DND-41 (cell line): Measurements from ENCODE around the gene GOLGA2.

ENCODE experiments used
- ATAC-seq: fragments of 200-7000 bp; cut with Tn5 transposase; 3 replicates; pipeline ENCODE4 v1.9.1; 2021; ENCODE audit warnings: low read depth; ENCODE audit not compliant: insufficient read depth
- DNase-seq: peaks from one replicate; pipeline ENCODE4 v3.0.0-alpha.2; 2020
- H2AFZ ChIP-seq: 2 replicates; pipeline ENCODE4 v1.6.0; 2012; ENCODE audit warnings: low read depth, low read length
- H3K27ac ChIP-seq: 2 replicates; pipeline ENCODE4 v1.5.1; 2012; ENCODE audit warnings: low read length, inconsistent platforms
- H3K27me3 ChIP-seq: fragments of 200-600 bp; sonication (generic); 2 replicates; pipeline ENCODE4 v1.6.0; 2012; ENCODE audit warnings: low read length, mild to moderate bottlenecking, inconsistent platforms; ENCODE audit not compliant: insufficient read depth, poor library complexity
- H3K36me3 ChIP-seq: 2 replicates; pipeline ENCODE4 v1.5.1; 2012; ENCODE audit warnings: low read length, inconsistent platforms; ENCODE audit not compliant: insufficient read depth
- H3K4me1 ChIP-seq: 2 replicates; pipeline ENCODE4 v1.5.1; 2012; ENCODE audit warnings: mild to moderate bottlenecking, low read length; ENCODE audit not compliant: insufficient read depth
- H3K4me2 ChIP-seq: 2 replicates; pipeline ENCODE4 v1.6.0; 2012; ENCODE audit warnings: mild to moderate bottlenecking, moderate library complexity, low read length, inconsistent platforms; ENCODE audit not compliant: insufficient read depth
- H3K4me3 ChIP-seq, 2 experiments: fragments of 200-600 bp in 1 of 2; shearing (Covaris generic) in 1 of 2; 2 replicates each; pipeline ENCODE4 v1.5.1; 2012 to 2016; ENCODE audit warnings: inconsistent platforms in 2 of 2, low read length in 2 of 2, mild to moderate bottlenecking in 2 of 2, low read depth in 1 of 2, moderate library complexity in 1 of 2
- H3K79me2 ChIP-seq: 2 replicates; pipeline ENCODE4 v1.6.0; 2012; ENCODE audit warnings: low read length, inconsistent platforms; ENCODE audit not compliant: insufficient read depth
- H3K9ac ChIP-seq: 2 replicates; pipeline ENCODE4 v1.6.0; 2012; ENCODE audit warnings: low read depth, mild to moderate bottlenecking, inconsistent platforms, low read length, moderate library complexity
- H3K9me3 ChIP-seq: 2 replicates; pipeline ENCODE4 v1.5.1; 2012; ENCODE audit warnings: low read length, moderate library complexity, mild to moderate bottlenecking, inconsistent platforms; ENCODE audit not compliant: insufficient read depth, severe bottlenecking
- H4K20me1 ChIP-seq: 2 replicates; pipeline ENCODE4 v1.6.0; 2012; ENCODE audit warnings: low read length; ENCODE audit not compliant: insufficient read depth
- EZH2 ChIP-seq: IDR thresholded peaks from 3 replicates; pipeline ENCODE4 v1.6.1; 2012; ENCODE audit warnings: borderline replicate concordance, low read depth, mild to moderate bottlenecking, moderate library complexity, low read length, inconsistent platforms; ENCODE audit not compliant: severe bottlenecking
- TF ChIP-seq, protein P1 (sequence below): IDR thresholded peaks from 2 replicates; pipeline ENCODE4 v1.5.1; 2012; ENCODE audit warnings: borderline replicate concordance, low read length, moderate library complexity, mild to moderate bottlenecking; ENCODE audit not compliant: poor library complexity, severe bottlenecking; ENCODE audit errors: extremely low read depth

Gene GOLGA2

DNA sequence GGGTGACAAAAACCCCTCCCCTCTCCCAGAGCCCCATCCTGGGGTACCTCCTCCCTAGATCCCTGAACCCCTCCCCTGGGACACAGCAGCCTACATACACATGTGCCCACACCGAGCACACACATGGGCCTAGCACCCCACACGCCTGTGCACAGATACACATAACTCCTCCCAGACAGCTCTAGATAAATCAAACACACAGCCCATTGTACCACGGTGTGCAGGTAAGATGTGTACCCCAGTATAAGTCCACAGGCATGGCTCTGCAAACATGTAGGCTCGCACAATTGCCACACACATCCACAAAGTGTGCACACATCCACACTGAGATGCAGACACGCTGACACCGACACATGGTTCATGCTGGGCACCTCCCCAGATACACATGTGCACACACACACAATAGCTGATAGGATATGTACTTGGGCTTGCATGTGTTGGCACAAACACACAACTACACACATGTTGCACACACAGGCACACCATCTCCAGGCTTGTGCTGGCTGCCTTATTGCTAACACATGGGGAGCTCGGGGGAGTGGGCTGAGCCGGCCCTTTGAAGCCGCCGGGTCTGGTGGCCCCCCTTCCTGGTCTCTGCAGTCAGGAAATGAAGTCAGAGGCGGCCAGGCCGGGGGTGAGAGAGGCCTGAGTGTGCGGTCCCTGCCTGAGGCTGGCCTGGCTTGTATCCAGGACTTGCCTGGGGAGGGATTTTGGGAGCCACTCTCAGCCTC is 30.2 kb downstream of the GOLGA2 start:
- H4K20me1 ChIP-seq: no peaks in the 10 kb centered on the region
- H3K27ac ChIP-seq: no peak overlapping the region
- no peak for DNase-seq
- H3K4me2 ChIP-seq: no peak overlapping the region
- no peak overlapping the region for H3K9ac ChIP-seq
- no peak for TF ChIP-seq EZH2
- TF ChIP-seq, protein P1, sequence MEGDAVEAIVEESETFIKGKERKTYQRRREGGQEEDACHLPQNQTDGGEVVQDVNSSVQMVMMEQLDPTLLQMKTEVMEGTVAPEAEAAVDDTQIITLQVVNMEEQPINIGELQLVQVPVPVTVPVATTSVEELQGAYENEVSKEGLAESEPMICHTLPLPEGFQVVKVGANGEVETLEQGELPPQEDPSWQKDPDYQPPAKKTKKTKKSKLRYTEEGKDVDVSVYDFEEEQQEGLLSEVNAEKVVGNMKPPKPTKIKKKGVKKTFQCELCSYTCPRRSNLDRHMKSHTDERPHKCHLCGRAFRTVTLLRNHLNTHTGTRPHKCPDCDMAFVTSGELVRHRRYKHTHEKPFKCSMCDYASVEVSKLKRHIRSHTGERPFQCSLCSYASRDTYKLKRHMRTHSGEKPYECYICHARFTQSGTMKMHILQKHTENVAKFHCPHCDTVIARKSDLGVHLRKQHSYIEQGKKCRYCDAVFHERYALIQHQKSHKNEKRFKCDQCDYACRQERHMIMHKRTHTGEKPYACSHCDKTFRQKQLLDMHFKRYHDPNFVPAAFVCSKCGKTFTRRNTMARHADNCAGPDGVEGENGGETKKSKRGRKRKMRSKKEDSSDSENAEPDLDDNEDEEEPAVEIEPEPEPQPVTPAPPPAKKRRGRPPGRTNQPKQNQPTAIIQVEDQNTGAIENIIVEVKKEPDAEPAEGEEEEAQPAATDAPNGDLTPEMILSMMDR: no peak
- H3K27me3 ChIP-seq: no peaks in the 10 kb centered on the region
- H3K36me3 ChIP-seq: no peaks in the 10 kb centered on the region
- 0 out of 3 replicates have a peak, but pooled peaks have one; percentile 6 for ATAC-seq
- no peaks in the 10 kb centered on the region for H3K79me2 ChIP-seq
- no peaks in the 10 kb centered on the region for H3K4me1 ChIP-seq
- no peak overlapping the region for H3K4me3 ChIP-seq
- H3K9me3 ChIP-seq: no peaks in the 10 kb centered on the region
- no peak overlapping the region for H2AFZ ChIP-seq

DNA sequence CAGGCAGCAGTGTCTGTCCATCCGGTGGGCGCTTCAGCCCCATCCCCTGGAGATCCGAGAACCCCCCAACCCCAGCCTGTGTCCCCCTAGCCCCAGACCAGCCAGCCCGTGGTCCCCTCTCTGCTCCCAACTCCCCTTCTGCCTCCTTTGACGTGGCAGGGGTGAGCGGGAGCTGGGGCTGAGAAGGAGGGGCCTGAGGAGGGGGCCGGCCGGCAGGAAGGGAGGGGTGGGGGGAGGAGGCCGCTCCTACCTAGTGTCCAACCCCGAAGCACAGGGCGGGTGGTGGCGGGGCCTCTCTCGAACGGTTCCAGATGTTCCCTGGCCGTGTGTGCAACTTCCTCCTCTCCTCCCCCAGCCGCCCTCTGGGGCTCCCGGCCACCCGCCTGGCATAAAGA is 31.0 kb downstream of the GOLGA2 start:
- ATAC-seq: no peak
- Histone ChIP-seq H4K20me1 (no peaks in the 10 kb centered on the region), H3K9ac (no peak overlapping the region), H3K4me3 (no peak overlapping the region), H3K27me3 (no peaks in the 10 kb centered on the region), H3K9me3 (no peaks in the 10 kb centered on the region), H3K4me2 (no peak overlapping the region), H2AFZ (no peak overlapping the region), H3K4me1 (no peaks in the 10 kb centered on the region), H3K79me2 (no peaks in the 10 kb centered on the region), H3K27ac (no peak overlapping the region), H3K36me3 (no peaks in the 10 kb centered on the region)
- TF ChIP-seq, protein P1: no peak
- no peak for TF ChIP-seq EZH2
- DNase-seq: no peak

DNA sequence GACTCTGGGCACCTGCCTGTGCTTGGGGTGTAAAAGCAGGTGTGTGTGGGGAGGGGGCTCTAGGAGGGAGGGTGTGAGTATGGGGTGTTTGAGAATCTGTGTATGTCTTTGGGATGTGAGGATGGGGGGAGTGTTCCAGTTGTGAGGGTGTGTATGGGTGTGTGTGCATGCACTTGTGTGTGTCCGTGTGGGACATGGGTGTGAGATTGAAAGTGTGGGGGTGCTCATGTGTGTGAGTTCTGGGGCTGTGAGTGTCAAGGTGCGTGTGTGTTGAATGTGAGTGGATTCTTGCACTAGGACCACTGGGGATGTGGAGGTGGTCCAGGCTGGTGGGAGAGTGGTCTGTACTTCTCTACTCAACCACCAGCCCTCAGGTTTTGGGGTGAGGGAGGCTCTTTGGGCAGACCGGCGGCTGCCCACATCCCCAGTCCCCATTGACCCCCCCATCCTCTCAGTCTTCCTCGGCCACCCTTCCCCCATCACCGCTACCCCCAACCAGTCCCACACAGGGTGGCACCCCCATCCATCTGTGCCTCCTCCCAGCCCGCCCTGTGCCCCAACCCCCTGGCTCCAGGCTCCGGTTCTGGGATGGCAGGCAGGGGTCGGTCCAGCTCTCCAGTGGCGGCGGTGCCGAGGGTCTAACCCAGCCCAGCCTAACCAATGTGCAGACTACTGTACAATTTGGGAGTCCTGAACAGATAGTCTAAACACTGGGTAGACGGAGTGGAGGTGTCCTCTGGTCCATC is 31.5 kb downstream of the GOLGA2 start:
- Histone ChIP-seq H3K36me3 (no peaks in the 10 kb centered on the region), H3K4me3 (no peak overlapping the region), H3K4me2 (no peak overlapping the region), H3K27me3 (no peaks in the 10 kb centered on the region), H3K4me1 (no peaks in the 10 kb centered on the region), H3K79me2 (no peaks in the 10 kb centered on the region), H3K9me3 (no peaks in the 10 kb centered on the region), H3K27ac (no peak overlapping the region), H4K20me1 (no peaks in the 10 kb centered on the region), H3K9ac (no peak overlapping the region), H2AFZ (no peak overlapping the region)
- TF ChIP-seq EZH2: no peak
- TF ChIP-seq, protein P1: no peak
- DNase-seq (no peak), ATAC-seq (no peak)
